NCI-H510A treated with DMSO at 0.1 percent for 48 hours (cell line): ENCODE measurements around the gene ZNF280B.
"Not testable (repeated sequence)": the region's sequence is repeated elsewhere in the genome, so short reads cannot be mapped to it uniquely, and the experiment has no call there.

Experiments
- DNase-seq: peaks from one replicate; lab custom pipeline; 2025; lab: John Stamatoyannopoulos, UW

The ZNF280B gene

GRCh38 chr22:22507743-22508273 is 734 bp downstream of the ZNF280B start:
- no peak for DNase-seq

GRCh38 chr22:22506736-22507135 is 1.8 kb downstream of the ZNF280B start:
- no peak for DNase-seq

GRCh38 chr22:22498267-22498666 is 10.3 kb downstream of the ZNF280B start:
- DNase-seq: no peak

- DNase-seq: not testable (repeated sequence)
Observed at GRCh38 chr22:22491589-22491988, 17.0 kb downstream of the ZNF280B start.

GRCh38 chr22:22488736-22489135 is 19.8 kb downstream of the ZNF280B start:
- DNase-seq: no peak

GRCh38 chr22:22487869-22488597 is 20.5 kb downstream of the ZNF280B start:
- no peak for DNase-seq

- DNase-seq: no peak
Observed at GRCh38 chr22:22487059-22487458, 21.5 kb downstream of the ZNF280B start.

- DNase-seq: no peak
Observed at GRCh38 chr22:22486132-22486899, 22.2 kb downstream of the ZNF280B start.

GRCh38 chr22:22485524-22485923 is 23.0 kb downstream of the ZNF280B start:
- DNase-seq: no peak

GRCh38 chr22:22484023-22484422 is 24.5 kb downstream of the ZNF280B start:
- no peak for DNase-seq

GRCh38 chr22:22480940-22481339 is 27.6 kb downstream of the ZNF280B start:
- no peak for DNase-seq

- DNase-seq: no peak
Observed at GRCh38 chr22:22479999-22480532, 28.5 kb downstream of the ZNF280B start.

GRCh38 chr22:22479116-22479515 is 29.4 kb downstream of the ZNF280B start:
- no peak for DNase-seq

GRCh38 chr22:22478470-22478869 is 30.1 kb downstream of the ZNF280B start:
- no peak for DNase-seq

- no peak for DNase-seq
Observed at GRCh38 chr22:22474733-22475132, 33.8 kb downstream of the ZNF280B start.

- DNase-seq: not testable (repeated sequence)
Observed at GRCh38 chr22:22471104-22471503, 37.4 kb downstream of the ZNF280B start.

- no peak for DNase-seq
Observed at GRCh38 chr22:22469527-22469926, 39.0 kb downstream of the ZNF280B start.

GRCh38 chr22:22468794-22469469 is 39.6 kb downstream of the ZNF280B start:
- DNase-seq: not testable (repeated sequence)

GRCh38 chr22:22467112-22467511 is 41.4 kb downstream of the ZNF280B start:
- no peak for DNase-seq

- DNase-seq: no peak
Observed at GRCh38 chr22:22465782-22466181, 42.8 kb downstream of the ZNF280B start.

- no peak for DNase-seq
Observed at GRCh38 chr22:22465094-22465602, 43.4 kb downstream of the ZNF280B start.

GRCh38 chr22:22464541-22465054 is 43.9 kb downstream of the ZNF280B start:
- DNase-seq: no peak
